H54 (cell line): Measurements from ENCODE around the gene COL8A2.

Source experiments
- DNase-seq: peaks from one replicate; pipeline ENCODE4 v3.0.0; 2011; ENCODE audit warnings: low spot score, mixed read lengths; ENCODE audit not compliant: insufficient read length
- FAIRE-seq: peaks from 3 replicates; lab custom pipeline; 2011; peaks lifted over from hg19 to GRCh38; lab: Jason Lieb, UNC
- POLR2A ChIP-seq: IDR thresholded peaks from 2 replicates; pipeline ENCODE4 v1.6.1; 2011; ENCODE audit warnings: low read depth, mild to moderate bottlenecking, low read length

The COL8A2 gene

GRCh38 chr1:36119456-36119855 lies 5.6 kb downstream of the COL8A2 start:
- no peak for TF ChIP-seq POLR2A
- FAIRE-seq (no peak), DNase-seq (no peak)

DNA sequence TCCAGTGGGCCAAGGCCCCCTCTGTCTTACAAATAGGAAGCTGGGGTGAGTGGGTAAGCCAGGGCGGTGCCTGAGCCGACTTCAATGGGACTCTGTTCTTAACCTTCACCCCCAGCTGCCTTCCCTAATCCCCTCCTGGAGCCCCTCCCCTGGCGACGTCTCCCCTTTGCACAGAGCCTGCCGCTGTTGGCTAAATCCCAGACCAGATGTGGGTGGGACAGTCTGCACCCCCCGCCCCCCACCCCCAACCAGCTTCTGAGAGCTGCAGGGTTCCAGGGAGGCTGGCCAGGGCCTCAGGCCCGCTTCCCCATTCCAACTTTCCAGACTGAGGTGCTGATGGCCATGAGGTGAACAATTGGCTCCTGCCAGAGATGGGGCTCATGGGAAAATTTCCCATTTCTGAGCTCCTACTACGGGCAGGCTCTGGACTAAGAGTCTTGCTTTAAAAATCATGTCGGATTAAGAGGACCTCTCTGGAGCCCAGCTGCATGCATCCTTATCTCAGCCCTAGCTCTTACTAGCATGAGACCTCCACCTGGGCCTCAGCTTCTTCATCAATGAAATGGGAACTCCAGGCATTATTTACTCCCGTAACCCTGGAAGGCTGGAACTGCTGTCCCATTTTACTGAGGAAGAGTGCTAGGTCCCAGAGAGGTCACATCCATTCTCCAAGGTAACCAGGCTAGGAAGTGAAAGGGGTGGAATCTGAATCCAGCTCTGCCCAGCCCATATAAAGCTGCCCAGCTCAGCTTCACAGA lies 6.4 kb downstream of the COL8A2 start:
- no peak for DNase-seq
- no peak for TF ChIP-seq POLR2A
- no peak for FAIRE-seq

DNA sequence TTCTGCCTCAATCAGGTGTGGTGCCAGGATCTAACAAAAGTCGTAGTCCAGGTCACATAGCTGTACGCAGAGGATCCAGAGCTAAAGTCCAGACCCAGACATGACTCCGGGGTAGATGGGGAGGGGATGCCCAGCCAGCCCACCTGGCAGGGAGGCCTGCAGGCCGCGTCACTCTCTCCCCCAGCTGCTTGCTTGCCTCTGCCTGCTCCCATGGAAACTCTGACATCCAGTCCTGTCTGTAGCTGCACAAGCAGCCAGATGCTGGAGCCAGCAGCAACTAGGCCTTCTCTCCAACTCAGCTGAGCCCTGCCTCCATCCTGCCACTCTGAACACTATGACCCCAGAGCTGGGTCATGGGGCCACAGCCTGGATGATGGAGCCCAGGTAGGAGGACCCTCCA lies 8.1 kb downstream of the COL8A2 start:
- FAIRE-seq (no peak), DNase-seq (no peak)
- TF ChIP-seq POLR2A = no peak

DNA sequence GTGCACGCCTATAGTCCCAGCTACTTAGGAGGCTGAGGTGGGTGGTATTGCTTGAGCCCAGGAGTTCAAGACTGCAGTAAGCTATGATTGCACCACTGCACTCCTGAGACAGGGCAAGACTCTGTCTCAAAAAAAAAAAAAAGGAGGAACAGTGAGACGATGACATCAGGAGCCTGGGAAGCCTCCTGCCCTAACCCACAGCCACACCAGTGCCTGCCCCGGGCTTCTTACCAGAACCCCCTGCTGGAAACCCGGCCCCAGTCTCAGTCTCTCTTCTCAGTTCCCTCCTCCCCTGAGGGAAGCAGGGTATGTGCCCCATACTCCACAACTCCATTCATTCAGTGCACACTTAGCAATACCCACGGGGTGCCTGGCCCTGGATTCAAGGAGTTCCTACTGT lies 9.1 kb downstream of the COL8A2 start:
- FAIRE-seq (no peak), DNase-seq (no peak)
- no peak for TF ChIP-seq POLR2A

- TF ChIP-seq POLR2A = peak; percentile 43
- DNase-seq (peak; percentile 88), FAIRE-seq (no peak)
Measured at GRCh38 chr1:36115200-36115669, 9.8 kb downstream of the COL8A2 start.

- no peak for TF ChIP-seq POLR2A
- no peak for FAIRE-seq
- DNase-seq = no peak
Measured at GRCh38 chr1:36114371-36114770, 10.7 kb downstream of the COL8A2 start.

GRCh38 chr1:36112823-36113222 lies 12.2 kb downstream of the COL8A2 start:
- no peak for TF ChIP-seq POLR2A
- FAIRE-seq (no peak), DNase-seq (no peak)

DNA sequence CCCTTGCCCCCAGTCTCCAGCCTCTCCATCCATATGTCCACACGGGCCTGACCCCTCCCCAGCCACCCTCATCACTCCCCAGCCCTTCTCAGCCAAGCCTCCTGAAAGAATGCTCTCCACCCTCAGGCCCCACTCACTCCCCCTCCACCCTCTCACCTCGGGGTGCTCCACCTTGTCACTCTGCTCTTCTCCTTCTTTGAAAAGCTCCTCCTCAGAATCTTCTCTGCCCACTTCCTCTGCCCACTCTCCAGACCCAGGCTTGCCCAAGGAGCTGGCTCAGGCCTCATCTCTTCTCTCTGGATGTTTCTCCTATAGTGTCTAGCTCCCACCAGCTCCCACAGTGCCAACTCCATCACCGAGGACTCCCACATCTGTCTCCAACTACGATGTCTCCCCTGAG lies 13.9 kb downstream of the COL8A2 start:
- no peak for DNase-seq
- no peak for FAIRE-seq
- no peak for TF ChIP-seq POLR2A

DNA sequence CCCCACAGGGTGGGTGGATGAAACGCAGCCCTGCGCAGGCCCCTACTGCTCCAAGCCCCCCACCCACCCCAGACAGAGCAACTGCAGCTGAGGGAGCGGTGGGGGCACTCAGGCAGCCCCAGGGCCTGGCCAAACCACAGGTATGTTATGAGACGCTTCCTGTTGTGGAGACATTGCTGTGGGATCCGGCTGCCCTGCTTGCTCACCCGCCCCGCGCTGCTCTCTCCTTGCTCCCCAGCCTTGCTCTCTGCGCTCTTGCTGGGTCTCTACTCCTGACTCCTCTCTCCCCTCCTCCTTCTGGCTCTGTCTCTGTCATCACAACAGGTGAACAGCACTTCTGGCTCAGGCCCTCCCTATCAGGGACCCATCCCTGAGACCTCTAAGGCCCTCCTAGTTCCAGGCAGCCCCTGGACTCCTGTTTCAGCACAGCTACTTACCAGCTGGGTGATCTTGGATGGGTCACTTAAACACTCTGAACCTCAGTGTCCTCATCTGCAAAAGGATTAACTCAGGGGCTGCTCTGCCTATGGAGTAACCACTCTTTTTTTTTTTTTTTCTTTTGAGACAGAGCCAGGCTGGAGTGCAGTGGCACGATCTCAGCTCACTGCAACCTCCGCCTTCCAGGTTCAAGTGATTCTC lies 15.9 kb downstream of the COL8A2 start:
- peak; percentile 89 for DNase-seq
- FAIRE-seq = no peak
- TF ChIP-seq POLR2A = no peak

DNA sequence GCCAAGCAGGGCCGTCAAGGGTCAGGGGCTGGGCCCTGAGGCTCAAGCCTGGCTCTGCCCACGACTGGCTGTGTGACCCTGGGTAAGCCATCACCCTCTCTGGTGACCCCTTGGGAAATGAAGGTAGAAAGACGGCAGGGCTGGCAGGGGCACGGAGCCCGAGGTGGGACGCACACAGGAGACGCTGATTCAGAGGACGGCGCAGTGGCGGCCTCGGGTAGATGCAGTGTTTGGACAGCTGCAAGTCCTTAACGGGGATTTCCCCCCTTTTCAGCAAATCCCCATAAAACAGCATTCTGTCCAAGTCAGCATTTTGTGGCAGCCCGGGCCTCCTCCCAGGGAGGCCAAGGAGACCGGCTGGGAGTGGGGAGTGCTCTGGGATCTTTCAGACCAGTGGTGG lies 16.7 kb downstream of the COL8A2 start:
- no peak for TF ChIP-seq POLR2A
- DNase-seq = no peak
- no peak for FAIRE-seq

- DNase-seq = no peak
- FAIRE-seq = no peak
- no peak for TF ChIP-seq POLR2A
Measured at GRCh38 chr1:36107394-36107793, 17.6 kb downstream of the COL8A2 start.

DNA sequence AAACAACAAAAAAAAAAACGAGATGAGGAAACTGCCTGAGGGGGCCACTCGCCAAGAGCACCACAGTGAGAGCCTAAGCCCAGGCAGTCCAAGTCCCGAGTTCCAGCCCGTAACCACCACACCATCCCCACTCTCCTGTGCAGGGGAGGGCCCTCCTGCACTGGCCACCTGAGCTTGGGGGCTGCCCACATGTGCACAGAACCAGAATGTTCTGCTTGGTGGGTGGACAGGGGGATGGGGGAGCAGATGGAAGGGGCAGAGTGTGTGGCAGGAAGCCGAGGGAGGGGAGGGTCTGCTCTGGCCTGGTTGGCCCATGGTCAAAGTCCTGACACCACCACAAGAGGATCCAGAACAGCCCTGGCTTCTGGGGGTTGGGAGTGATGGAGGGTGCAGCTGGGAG lies 18.8 kb downstream of the COL8A2 start:
- no peak for FAIRE-seq

GRCh38 chr1:36101546-36101945 lies 23.5 kb downstream of the COL8A2 start:
- no peak for DNase-seq
- no peak for FAIRE-seq

More for the DNA sequence above, 18.8 kb downstream of the COL8A2 start:
- TF ChIP-seq POLR2A = no peak
- no peak for DNase-seq

DNA sequence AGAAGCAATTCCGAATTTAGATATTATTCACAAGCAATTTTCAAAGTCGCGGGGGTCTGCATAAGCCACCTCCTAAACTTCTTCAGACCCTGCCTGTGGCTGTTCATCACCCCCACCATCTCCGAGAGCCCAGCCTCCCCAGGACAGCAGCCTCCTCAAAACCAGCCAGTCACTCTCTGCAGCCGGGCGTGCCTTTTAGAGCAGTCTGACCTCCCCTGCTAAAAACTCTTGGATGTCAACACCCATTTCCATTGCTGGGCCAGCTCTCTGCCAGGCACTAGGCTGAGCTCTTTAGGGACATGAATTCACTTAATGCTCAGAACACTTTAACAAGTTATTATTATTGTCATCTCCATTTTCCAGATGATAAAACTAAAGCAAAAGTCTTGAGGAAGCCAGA lies 24.6 kb downstream of the COL8A2 start:
- DNase-seq (no peak), FAIRE-seq (no peak)
- no peak for TF ChIP-seq POLR2A

More at GRCh38 chr1:36101546-36101945, 23.5 kb downstream of the COL8A2 start:
- TF ChIP-seq POLR2A = no peak
